ENCODE measurements around the gene MAP2K3. TPM values are rescaled to one million over a fixed set of nuclear protein-coding genes. Genes with fewer than 3 reads are reported as not detected.

MAP2K3 gene
- total RNA-seq, 4 donors from 2014 or later = 23.3 to 42.4 (median 30.5) TPM

DNA sequence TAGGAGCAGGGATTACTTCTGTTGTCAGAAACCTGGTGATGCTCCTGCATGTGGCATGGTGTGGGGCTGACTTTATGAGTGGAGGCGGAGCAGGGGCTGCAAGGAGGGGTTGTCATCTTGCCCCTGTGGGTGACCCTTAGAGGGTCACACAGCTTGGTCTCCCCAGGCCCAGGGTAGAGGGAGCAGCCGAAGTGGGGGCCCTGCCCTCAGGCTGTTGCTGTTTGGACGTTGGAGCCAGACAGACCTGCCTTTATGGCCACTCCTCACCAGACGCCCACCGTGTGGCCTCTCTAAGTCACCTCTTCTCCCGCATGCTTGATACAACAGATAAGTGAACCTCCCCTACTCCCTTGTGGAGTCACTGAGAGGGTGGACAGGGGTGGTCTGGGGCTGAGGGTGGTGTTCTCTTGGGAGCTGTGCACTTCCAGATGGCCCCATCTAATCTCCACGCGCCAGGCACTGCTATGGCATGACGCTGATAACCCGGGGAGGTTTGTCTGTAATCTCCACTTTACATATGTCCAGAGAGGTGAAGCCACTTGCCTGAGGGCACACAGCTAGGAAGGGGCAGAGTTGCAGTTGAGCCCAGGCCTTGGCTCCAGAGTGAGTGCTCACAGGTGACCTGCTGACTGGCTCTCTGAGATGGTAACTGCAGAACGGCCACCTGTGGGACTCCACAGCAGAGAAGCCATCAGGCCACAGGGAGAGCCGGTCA lies 10.0 kb downstream of the MAP2K3 start:
- H3K27me3 ChIP-seq = no peaks in the 10 kb centered on the region
- no peaks in the 10 kb centered on the region for H3K9me3 ChIP-seq
- H3K27ac ChIP-seq (replicated peaks in 1 of 4) = peak overlapping the region in 3 of 4 donors; percentile 1 to 52 (median 24)
- WGBS = 68% methylated on average over 12 of the region's 12 CpGs
- peaks cover 37 to 73% (median 53%) of the 10 kb centered on the region in 4 donors for H3K4me1 ChIP-seq
- TF ChIP-seq POLR2AphosphoS5 (IDR thresholded peaks at IDR 0.05) = no peak
- TF ChIP-seq EP300 (IDR thresholded peaks at IDR 0.05) = no peak
- TF ChIP-seq, protein P1, sequence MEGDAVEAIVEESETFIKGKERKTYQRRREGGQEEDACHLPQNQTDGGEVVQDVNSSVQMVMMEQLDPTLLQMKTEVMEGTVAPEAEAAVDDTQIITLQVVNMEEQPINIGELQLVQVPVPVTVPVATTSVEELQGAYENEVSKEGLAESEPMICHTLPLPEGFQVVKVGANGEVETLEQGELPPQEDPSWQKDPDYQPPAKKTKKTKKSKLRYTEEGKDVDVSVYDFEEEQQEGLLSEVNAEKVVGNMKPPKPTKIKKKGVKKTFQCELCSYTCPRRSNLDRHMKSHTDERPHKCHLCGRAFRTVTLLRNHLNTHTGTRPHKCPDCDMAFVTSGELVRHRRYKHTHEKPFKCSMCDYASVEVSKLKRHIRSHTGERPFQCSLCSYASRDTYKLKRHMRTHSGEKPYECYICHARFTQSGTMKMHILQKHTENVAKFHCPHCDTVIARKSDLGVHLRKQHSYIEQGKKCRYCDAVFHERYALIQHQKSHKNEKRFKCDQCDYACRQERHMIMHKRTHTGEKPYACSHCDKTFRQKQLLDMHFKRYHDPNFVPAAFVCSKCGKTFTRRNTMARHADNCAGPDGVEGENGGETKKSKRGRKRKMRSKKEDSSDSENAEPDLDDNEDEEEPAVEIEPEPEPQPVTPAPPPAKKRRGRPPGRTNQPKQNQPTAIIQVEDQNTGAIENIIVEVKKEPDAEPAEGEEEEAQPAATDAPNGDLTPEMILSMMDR (IDR thresholded peaks at IDR 0.05) = no peak
- TF ChIP-seq POLR2A (IDR thresholded peaks at IDR 0.05; ENCODE audit: low read depth) = no peak
- no peak overlapping the region for H3K4me3 ChIP-seq
- H3K36me3 ChIP-seq = peaks cover 0 to 31% (median 17%) of the 10 kb centered on the region in 4 donors
- intact Hi-C loops (cut with DNase I) = no loop called here
- DNase-seq (ENCODE audit: extremely low spot score) = no peak

DNA sequence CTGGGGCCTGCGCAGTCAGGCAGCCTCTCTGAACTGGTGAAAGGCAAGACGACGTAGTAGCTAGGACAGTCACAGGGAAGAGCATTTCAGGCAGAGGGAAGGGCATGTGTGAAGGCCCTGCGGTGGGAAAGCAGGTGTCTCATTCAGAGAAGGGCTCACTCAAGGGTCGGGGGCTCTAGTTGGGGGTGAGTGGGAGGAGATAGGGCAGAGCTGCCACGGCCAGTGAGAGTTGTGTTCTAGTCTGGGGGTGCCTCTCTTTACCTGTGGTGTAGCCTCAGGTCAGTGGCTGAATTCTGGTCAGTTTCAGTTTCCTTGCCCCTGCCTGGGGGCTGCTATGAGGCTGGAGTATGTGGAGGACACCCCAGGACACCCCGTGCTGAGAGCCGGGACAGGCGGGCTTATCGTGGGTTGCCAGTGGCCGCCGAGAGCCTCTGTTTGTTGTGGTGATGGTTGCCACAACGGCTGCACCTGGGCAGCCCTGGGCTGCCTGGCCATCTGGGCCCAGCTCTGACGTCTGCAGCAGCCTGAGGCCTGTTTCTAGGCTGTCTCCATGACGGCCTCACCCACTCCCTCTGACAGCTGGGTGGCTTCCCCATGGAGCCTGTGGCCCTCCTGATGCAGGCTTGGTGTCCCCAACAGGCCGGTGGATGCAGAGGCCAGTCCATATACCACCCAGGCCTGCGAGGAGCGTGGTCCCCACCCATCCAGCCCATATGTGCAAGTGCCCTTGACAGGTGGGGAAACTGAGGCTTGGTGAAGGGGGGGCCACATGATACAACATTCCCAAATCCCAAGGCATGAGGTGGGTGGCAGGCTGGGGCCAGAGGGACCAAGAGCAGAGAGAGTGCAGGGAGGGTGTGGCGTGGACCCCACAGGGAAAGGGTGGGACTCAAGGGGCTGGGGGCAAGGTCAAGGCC lies 10.8 kb downstream of the MAP2K3 start:
- H3K27ac ChIP-seq (replicated peaks in 1 of 4) = peak overlapping the region in 3 of 4 donors; percentile 1 to 52 (median 24)
- H3K4me1 ChIP-seq = peaks cover 29 to 65% (median 45%) of the 10 kb centered on the region in 4 donors
- 67% methylated on average over 19 of the region's 19 CpGs for WGBS
- TF ChIP-seq POLR2AphosphoS5 (IDR thresholded peaks at IDR 0.05) (peak in 1 of 2 donors; percentile 56), EP300 (IDR thresholded peaks at IDR 0.05) (no peak)
- no peaks in the 10 kb centered on the region for H3K9me3 ChIP-seq
- H3K27me3 ChIP-seq = no peaks in the 10 kb centered on the region
- no peak overlapping the region for H3K4me3 ChIP-seq
- peaks cover under 1 to 39% (median 25%) of the 10 kb centered on the region in 4 donors for H3K36me3 ChIP-seq
- DNase-seq (ENCODE audit: extremely low spot score) = no peak
- intact Hi-C loops (cut with DNase I) = no loop called here

DNA sequence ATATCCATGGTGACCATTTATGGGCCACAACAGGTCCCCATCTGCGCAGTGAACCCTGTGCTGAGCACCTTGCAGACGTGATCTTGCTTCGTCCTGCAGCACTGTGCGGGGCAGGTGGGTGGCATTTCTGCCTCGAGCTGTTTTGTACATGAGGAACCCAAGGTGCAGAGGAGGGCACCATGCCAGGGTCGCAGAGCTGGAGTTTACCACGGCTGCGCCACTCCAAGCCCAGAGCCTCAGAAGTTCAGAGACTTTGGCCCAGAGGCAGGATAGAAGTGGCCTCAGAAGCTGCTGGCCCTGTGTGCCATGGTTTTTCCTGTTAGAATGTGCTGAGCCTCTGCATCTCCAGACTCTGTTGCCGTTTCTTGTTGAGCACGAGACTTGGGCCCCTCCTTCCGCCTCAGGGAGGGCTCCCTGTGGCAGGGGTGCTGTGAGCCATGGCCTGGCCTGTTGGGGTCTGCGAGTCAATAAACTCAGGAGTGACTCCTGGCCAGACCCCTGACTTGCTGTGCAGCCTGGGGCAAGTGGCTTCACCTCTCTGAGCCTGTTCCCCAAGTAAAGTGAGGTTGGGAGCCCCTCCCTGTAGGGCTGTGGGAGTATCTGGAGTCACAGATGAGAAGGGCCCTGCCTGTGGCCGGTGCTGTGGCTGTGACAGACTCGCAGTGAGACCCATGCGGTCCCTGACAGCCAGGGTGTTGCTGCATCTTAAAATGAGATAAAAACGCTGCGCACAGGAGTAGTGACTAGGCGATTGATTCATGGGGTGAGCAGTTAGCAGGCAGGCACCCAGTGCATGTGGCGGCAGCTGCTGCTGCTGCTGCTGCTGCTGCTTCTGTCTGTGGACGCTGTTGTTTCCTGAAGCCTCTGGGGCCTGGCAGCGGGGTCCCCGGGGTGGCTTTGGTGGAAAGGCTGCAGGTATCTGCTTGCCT lies 11.8 kb downstream of the MAP2K3 start:
- no peaks in the 10 kb centered on the region for H3K27me3 ChIP-seq
- intact Hi-C loops (cut with DNase I) = no loop called here
- H3K9me3 ChIP-seq = no peaks in the 10 kb centered on the region
- peaks cover 23 to 58% (median 35%) of the 10 kb centered on the region in 4 donors for H3K4me1 ChIP-seq
- H3K27ac ChIP-seq (replicated peaks in 1 of 4) = peak overlapping the region in 1 of 4 donors; percentile 24
- peaks cover 11 to 50% (median 36%) of the 10 kb centered on the region in 4 donors for H3K36me3 ChIP-seq
- WGBS = 64% methylated on average over 22 of the region's 22 CpGs
- no peak overlapping the region for H3K4me3 ChIP-seq
- TF ChIP-seq, protein P1 (IDR thresholded peaks at IDR 0.05) = no peak
- no peak for TF ChIP-seq POLR2AphosphoS5 (IDR thresholded peaks at IDR 0.05)
- DNase-seq (ENCODE audit: extremely low spot score) = no peak

DNA sequence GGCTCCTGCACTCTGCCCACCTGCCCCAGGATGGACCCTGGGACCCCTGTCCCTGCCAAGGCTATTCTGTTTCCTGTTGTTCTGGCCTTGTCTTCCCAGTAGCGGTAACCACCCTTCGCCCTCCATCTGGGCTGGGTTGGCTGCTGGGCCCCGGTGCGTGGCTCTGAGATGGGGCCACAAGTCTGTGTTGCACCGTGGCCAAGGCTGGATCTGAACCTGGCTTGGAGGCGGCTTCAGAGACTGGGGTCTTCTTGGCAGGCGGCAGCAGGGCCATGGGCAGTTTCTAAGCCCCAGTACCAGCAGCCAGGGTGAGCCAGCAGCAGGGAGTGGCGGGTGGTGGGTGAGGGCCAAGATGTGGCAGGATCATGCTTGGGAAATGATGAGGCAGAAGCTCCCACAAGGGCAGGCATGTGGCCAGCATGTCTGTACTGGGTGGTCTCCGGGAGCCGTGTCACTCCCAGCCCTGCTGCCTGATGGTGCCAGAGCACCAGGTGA lies 12.6 kb downstream of the MAP2K3 start:
- H3K36me3 ChIP-seq = peaks cover 17 to 52% (median 40%) of the 10 kb centered on the region in 4 donors
- no peaks in the 10 kb centered on the region for H3K9me3 ChIP-seq
- TF ChIP-seq EP300 (IDR thresholded peaks at IDR 0.05) (no peak), POLR2A (IDR thresholded peaks at IDR 0.05; ENCODE audit: low read depth) (no peak), POLR2AphosphoS5 (IDR thresholded peaks at IDR 0.05) (no peak)
- TF ChIP-seq, protein P1 (IDR thresholded peaks at IDR 0.05) = no peak
- H3K27me3 ChIP-seq = no peaks in the 10 kb centered on the region
- no peak overlapping the region for H3K27ac ChIP-seq (replicated peaks in 1 of 4)
- no peak for DNase-seq (ENCODE audit: extremely low spot score)
- WGBS = 64% methylated on average over 10 of the region's 10 CpGs
- H3K4me3 ChIP-seq = no peak overlapping the region
- intact Hi-C loops (cut with DNase I) = no loop called here
- peaks cover 23 to 54% (median 33%) of the 10 kb centered on the region in 4 donors for H3K4me1 ChIP-seq

Data from esophagus muscularis mucosa (tissue), 4 donors.